Mesenchymal stem cell (in vitro differentiated cells and primary cell): ENCODE data around the gene HOXC13.

ENCODE experiments used
- DNase-seq: peaks from one replicate; pipeline ENCODE4 v3.0.0-alpha.2; 2013
- H2AFZ ChIP-seq: one replicate; pipeline ENCODE4 v1.6.1; 2013; ENCODE audit warnings: low read depth, mild to moderate bottlenecking, control low read depth, inconsistent platforms, low read length, moderate library complexity
- H2AK5ac ChIP-seq: 2 replicates; pipeline ENCODE4 v1.6.1; 2013; ENCODE audit warnings: low read length, moderate library complexity, mild to moderate bottlenecking, inconsistent platforms; ENCODE audit not compliant: severe bottlenecking
- H2BK120ac ChIP-seq: one replicate; pipeline ENCODE4 v1.6.1; 2013; ENCODE audit warnings: low read depth, mild to moderate bottlenecking, inconsistent platforms, low read length, moderate library complexity
- H2BK12ac ChIP-seq, 2 experiments: one replicate each; pipeline ENCODE4 v1.6.1; 2013; ENCODE audit warnings: inconsistent platforms in 2 of 2, low read length in 2 of 2, mild to moderate bottlenecking in 2 of 2, moderate library complexity in 2 of 2, control low read depth in 1 of 2
- H2BK15ac ChIP-seq: one replicate; pipeline ENCODE4 v1.6.1; 2013; ENCODE audit warnings: mild to moderate bottlenecking, low read depth, inconsistent platforms; ENCODE audit not compliant: poor library complexity, severe bottlenecking
- H2BK5ac ChIP-seq: 2 replicates; pipeline ENCODE4 v1.6.1; 2013; ENCODE audit warnings: low read depth, mild to moderate bottlenecking, low read length, control low read depth, inconsistent platforms; ENCODE audit not compliant: poor library complexity, severe bottlenecking
- H3K14ac ChIP-seq, 2 experiments: one replicate each; pipeline ENCODE4 v1.6.1; 2013; ENCODE audit warnings: inconsistent platforms in 2 of 2, low read length in 2 of 2, control low read depth in 1 of 2, mild to moderate bottlenecking in 1 of 2, moderate library complexity in 1 of 2
- H3K18ac ChIP-seq, 2 experiments: one replicate each; pipeline ENCODE4 v1.6.1; 2013; ENCODE audit warnings: inconsistent platforms in 2 of 2, low read length in 2 of 2, control low read depth in 1 of 2, low read depth in 1 of 2, mild to moderate bottlenecking in 1 of 2
- H3K23ac ChIP-seq, 2 experiments: one replicate each; pipeline ENCODE4 v1.6.1; 2013; ENCODE audit warnings: inconsistent platforms in 2 of 2, low read length in 2 of 2, mild to moderate bottlenecking in 2 of 2, moderate library complexity in 2 of 2, control low read depth in 1 of 2
- H3K27ac ChIP-seq: 2 replicates; pipeline ENCODE4 v1.5.1; 2013; ENCODE audit warnings: mild to moderate bottlenecking, moderate library complexity, low read length, control low read depth, inconsistent platforms; ENCODE audit not compliant: poor library complexity, severe bottlenecking
- H3K27me3 ChIP-seq, 2 experiments: 2 replicates each; pipeline versions ENCODE4 v1.6.1 to v1.7.0; 2013; ENCODE audit warnings: low read length in 2 of 2, mild to moderate bottlenecking in 2 of 2, moderate library complexity in 2 of 2, control low read depth in 1 of 2, inconsistent platforms in 1 of 2; ENCODE audit not compliant: control insufficient read depth in 1 of 2, insufficient read depth in 1 of 2
- H3K36me3 ChIP-seq, 2 experiments: 2 replicates each; pipeline versions ENCODE4 v1.6.1 to v1.7.0; 2013; ENCODE audit warnings: low read length in 2 of 2, control low read depth in 1 of 2, inconsistent platforms in 1 of 2, low read depth in 1 of 2, mild to moderate bottlenecking in 1 of 2; ENCODE audit not compliant: insufficient read depth in 2 of 2, control insufficient read depth in 1 of 2
- H3K4ac ChIP-seq, 2 experiments: one replicate each; pipeline ENCODE4 v1.6.1; 2013; ENCODE audit warnings: inconsistent platforms in 2 of 2, low read length in 2 of 2, mild to moderate bottlenecking in 2 of 2, moderate library complexity in 2 of 2, control low read depth in 1 of 2, low read depth in 1 of 2
- H3K4me1 ChIP-seq: 2 replicates; pipeline ENCODE4 v1.6.1; 2013; ENCODE audit warnings: low read depth, low read length, control low read depth; ENCODE audit not compliant: control insufficient read depth, insufficient read depth
- H3K4me2 ChIP-seq: 2 replicates; pipeline ENCODE4 v1.6.1; 2013; ENCODE audit warnings: low read length, mild to moderate bottlenecking, inconsistent platforms; ENCODE audit not compliant: poor library complexity, severe bottlenecking
- H3K4me3 ChIP-seq, 2 experiments: 2 replicates each; pipeline versions ENCODE4 v1.5.1 to v1.7.0; 2013; ENCODE audit warnings: low read length in 2 of 2, mild to moderate bottlenecking in 2 of 2, control low read depth in 1 of 2, low read depth in 1 of 2; ENCODE audit not compliant: insufficient read depth in 1 of 2
- H3K79me1 ChIP-seq: replicated peaks from 2 replicates; pipeline ENCODE4 v1.6.1; 2013; ENCODE audit warnings: mild to moderate bottlenecking, control low read depth, low read length, inconsistent platforms; ENCODE audit not compliant: poor library complexity, severe bottlenecking
- H3K9ac ChIP-seq: 2 replicates; pipeline ENCODE4 v1.7.0; 2013; ENCODE audit warnings: mild to moderate bottlenecking, low read length, moderate library complexity
- H3K9me3 ChIP-seq: 2 replicates; pipeline ENCODE4 v1.7.0; 2013; ENCODE audit warnings: mild to moderate bottlenecking, low read length; ENCODE audit not compliant: control insufficient read depth
- H4K8ac ChIP-seq: one replicate; pipeline ENCODE4 v1.6.1; 2013; ENCODE audit warnings: inconsistent platforms, mild to moderate bottlenecking, low read length, moderate library complexity
- H4K91ac ChIP-seq: one replicate; pipeline ENCODE4 v1.6.1; 2013; ENCODE audit warnings: mild to moderate bottlenecking, low read length, inconsistent platforms
- whole genome bisulfite sequencing: methylation state at CpG from one replicate; pipeline ENCODE4 v1.1.7; 2013; ENCODE audit warnings: mixed read lengths; 5-methylcytosine and 5-hydroxymethylcytosine counted together

Gene HOXC13

DNA sequence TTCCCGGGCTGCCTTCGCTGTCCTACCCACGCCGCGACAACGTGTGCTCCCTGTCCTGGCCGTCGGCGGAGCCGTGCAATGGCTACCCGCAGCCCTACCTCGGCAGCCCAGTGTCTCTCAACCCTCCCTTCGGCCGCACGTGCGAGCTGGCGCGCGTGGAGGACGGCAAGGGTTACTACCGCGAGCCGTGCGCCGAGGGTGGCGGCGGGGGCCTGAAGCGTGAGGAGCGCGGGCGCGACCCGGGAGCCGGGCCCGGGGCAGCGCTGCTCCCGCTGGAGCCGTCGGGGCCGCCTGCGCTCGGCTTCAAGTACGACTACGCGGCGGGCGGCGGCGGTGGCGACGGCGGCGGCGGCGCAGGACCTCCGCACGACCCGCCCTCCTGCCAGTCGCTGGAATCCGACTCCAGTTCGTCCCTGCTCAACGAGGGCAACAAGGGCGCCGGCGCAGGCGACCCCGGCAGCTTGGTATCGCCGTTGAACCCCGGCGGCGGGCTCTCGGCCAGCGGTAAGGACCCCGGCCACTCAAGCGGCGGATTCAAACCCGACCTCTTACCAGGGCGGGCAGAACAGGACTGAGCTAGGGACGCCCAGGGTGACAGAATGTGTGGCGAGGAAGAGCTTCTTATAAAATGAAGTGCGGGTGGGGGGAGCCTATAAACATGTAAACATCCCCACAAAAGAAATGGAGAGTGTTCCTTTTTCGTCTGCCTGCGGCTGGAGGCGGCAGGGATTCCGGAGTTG is 16.6 kb downstream of the HOXC13 start:
- Histone ChIP-seq H2AK5ac (no peak overlapping the region), H2BK12ac (no peak overlapping the region)

DNA sequence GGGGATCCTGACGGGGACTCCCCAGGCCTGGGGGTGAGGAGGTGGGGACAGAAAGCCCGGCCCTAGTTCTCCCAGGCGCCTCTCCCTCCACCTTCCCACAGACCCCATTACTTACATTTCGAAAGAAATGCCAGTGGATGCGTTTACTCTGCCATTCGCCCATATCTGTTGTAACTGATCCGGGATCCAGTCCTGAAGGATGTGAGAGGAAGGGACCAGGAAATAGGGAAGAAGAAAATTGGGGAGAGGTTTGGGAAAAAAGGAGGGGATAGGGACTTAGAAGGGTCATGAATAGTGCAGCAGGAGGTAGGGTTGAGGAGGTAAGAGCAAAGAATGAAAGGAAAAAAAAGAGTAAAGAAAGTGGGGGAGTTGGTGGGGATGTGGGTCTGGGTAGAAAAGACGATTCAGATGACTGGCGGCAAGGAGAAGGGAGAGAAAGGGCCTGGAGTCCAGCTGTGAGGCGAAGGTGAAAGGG is 17.2 kb downstream of the HOXC13 start:
- H3K14ac ChIP-seq: no peak overlapping the region
- H3K23ac ChIP-seq: no peak overlapping the region
- no peak overlapping the region for H2BK15ac ChIP-seq
- no peak for DNase-seq
- H4K8ac ChIP-seq: no peak overlapping the region
- H3K18ac ChIP-seq: no peak overlapping the region
- H3K27ac ChIP-seq: no peak overlapping the region
- H3K36me3 ChIP-seq: peaks cover 0 to 9% of the 10 kb centered on the region in 2 experiments
- H2AFZ ChIP-seq: no peak overlapping the region
- no peak overlapping the region for H2BK5ac ChIP-seq
- no peak overlapping the region for H2BK120ac ChIP-seq
- H3K9me3 ChIP-seq: peaks cover 18% of the 10 kb centered on the region
- H3K4me1 ChIP-seq: peaks cover 21% of the 10 kb centered on the region
- no peak overlapping the region for H3K4me3 ChIP-seq
- H4K91ac ChIP-seq: no peak overlapping the region
- H3K4ac ChIP-seq: no peak overlapping the region
- no peak overlapping the region for H3K4me2 ChIP-seq
- H3K9ac ChIP-seq: no peak overlapping the region
- peaks cover 99 to 100% of the 10 kb centered on the region in 2 experiments for H3K27me3 ChIP-seq
- WGBS: 15% methylated on average over 9 of the region's 10 CpGs
- no peak overlapping the region for H2BK12ac ChIP-seq
- H2AK5ac ChIP-seq: no peak overlapping the region
- no peaks in the 10 kb centered on the region for H3K79me1 ChIP-seq

More for the DNA sequence above, 16.6 kb downstream of the HOXC13 start:
- Histone ChIP-seq H4K91ac (peak overlapping the region; percentile 7), H3K4ac (no peak overlapping the region), H3K9me3 (peaks cover 15% of the 10 kb centered on the region), H3K18ac (no peak overlapping the region), H2AFZ (no peak overlapping the region), H3K4me1 (peaks cover 21% of the 10 kb centered on the region), H4K8ac (no peak overlapping the region), H3K27ac (no peak overlapping the region), H2BK15ac (no peak overlapping the region), H3K27me3 (peaks cover 99 to 100% of the 10 kb centered on the region in 2 experiments), H3K4me2 (no peak overlapping the region), H2BK120ac (no peak overlapping the region), H3K14ac (no peak overlapping the region), H2BK5ac (no peak overlapping the region), H3K36me3 (peaks cover 0 to 9% of the 10 kb centered on the region in 2 experiments), H3K9ac (no peak overlapping the region), H3K23ac (peak overlapping the region in 1 of 2 experiments; percentile 63), H3K79me1 (no peaks in the 10 kb centered on the region), H3K4me3 (no peak overlapping the region)
- whole genome bisulfite sequencing: 6% methylated on average over 54 of the region's 86 CpGs
- DNase-seq: no peak

DNA sequence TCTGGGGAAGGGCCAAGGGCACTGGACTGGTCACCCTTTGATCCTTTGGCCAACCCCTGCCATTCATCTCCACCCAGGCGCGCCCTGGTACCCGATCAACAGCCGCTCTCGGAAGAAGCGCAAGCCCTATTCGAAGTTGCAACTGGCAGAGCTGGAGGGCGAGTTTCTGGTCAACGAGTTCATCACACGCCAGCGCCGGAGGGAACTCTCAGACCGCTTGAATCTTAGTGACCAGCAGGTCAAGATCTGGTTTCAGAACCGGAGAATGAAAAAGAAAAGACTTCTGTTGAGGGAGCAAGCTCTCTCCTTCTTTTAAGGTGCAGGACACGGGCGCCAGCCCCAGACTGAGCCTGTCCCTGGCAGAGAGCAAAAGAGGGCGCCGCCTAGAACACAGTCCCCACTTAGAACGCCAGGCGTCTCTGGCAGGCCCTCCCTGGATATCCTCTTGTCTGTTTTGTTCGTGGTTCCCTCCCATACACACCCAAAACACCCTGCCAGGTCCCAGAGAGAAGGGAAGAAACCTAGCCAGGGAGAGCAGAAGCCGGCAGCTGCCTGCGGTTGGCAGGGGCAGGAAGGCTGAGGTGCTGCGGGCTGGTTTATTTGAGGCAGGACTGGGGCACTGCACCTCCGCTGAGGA is 17.7 kb downstream of the HOXC13 start:
- Histone ChIP-seq H2AK5ac (no peak overlapping the region), H3K18ac (no peak overlapping the region), H3K4me3 (no peak overlapping the region), H3K23ac (peak overlapping the region in 1 of 2 experiments; percentile 42), H3K4ac (no peak overlapping the region), H2BK15ac (no peak overlapping the region), H3K4me1 (peaks cover 22% of the 10 kb centered on the region), H2AFZ (no peak overlapping the region), H3K4me2 (no peak overlapping the region), H3K9me3 (peaks cover 18% of the 10 kb centered on the region), H3K36me3 (peaks cover 0 to 9% of the 10 kb centered on the region in 2 experiments), H4K91ac (no peak overlapping the region), H4K8ac (no peak overlapping the region), H3K9ac (no peak overlapping the region), H2BK120ac (no peak overlapping the region), H3K27me3 (peaks cover 99 to 100% of the 10 kb centered on the region in 2 experiments), H3K27ac (no peak overlapping the region), H2BK5ac (no peak overlapping the region), H3K14ac (no peak overlapping the region), H2BK12ac (no peak overlapping the region), H3K79me1 (no peaks in the 10 kb centered on the region)
- DNase-seq: no peak
- 19% methylated on average over 24 of the region's 25 CpGs for WGBS

DNA sequence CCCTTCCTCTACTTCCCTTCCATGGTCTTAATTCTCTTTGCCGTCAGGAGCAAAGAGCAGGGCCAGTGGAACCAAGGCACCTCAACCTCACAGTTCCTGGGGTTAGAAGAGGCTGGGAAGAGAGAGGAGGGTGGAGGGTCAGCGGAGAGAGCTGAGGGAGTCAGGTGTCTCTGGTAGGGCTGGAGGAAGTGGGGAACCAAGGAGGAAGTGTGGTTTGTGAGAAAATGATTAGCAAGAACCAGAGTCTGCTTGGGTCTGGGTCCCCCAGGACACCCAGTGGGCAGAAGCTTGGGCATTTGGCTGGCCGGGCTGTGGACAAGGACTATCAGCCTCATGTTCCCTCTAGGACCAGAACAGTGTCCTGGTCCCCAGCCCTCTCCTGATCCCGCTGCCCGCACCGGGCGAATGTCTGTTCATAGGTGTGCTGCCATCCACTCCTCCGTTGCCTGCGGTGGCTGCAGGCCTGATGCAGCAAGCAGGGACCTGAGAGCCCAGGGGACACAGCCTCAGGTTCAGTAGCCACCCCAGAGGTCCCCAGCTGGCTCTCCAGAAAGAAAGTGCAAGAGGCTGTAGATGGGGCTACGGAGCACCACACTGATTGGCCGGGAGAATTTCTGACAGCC is 18.4 kb downstream of the HOXC13 start:
- no peak overlapping the region for H2BK5ac ChIP-seq
- H3K27ac ChIP-seq: no peak overlapping the region
- H3K27me3 ChIP-seq: peaks cover 99 to 100% of the 10 kb centered on the region in 2 experiments
- no peak overlapping the region for H2AFZ ChIP-seq
- H4K91ac ChIP-seq: no peak overlapping the region
- no peak for DNase-seq
- peaks cover 18% of the 10 kb centered on the region for H3K9me3 ChIP-seq
- no peak overlapping the region for H2AK5ac ChIP-seq
- no peak overlapping the region for H2BK15ac ChIP-seq
- no peak overlapping the region for H3K9ac ChIP-seq
- peaks cover 0 to 4% of the 10 kb centered on the region in 2 experiments for H3K36me3 ChIP-seq
- no peaks in the 10 kb centered on the region for H3K79me1 ChIP-seq
- H3K4ac ChIP-seq: no peak overlapping the region
- peaks cover 17% of the 10 kb centered on the region for H3K4me1 ChIP-seq
- no peak overlapping the region for H3K18ac ChIP-seq
- 44% methylated on average over 11 of the region's 11 CpGs for WGBS
- no peak overlapping the region for H2BK120ac ChIP-seq
- H3K23ac ChIP-seq: no peak overlapping the region
- no peak overlapping the region for H3K14ac ChIP-seq
- H3K4me2 ChIP-seq: no peak overlapping the region
- H2BK12ac ChIP-seq: no peak overlapping the region
- no peak overlapping the region for H3K4me3 ChIP-seq
- no peak overlapping the region for H4K8ac ChIP-seq
